ENCODE measurements around the gene HOXA9. TPM values are rescaled to one million over a fixed set of nuclear protein-coding genes. Genes with fewer than 3 reads are reported as not detected.
A peak's percentile ranks its signal among the peaks of the same experiment; 100 is the strongest.

HOXA9 gene
- total RNA-seq, 1 donor from 2014 or later: not detected

DNA sequence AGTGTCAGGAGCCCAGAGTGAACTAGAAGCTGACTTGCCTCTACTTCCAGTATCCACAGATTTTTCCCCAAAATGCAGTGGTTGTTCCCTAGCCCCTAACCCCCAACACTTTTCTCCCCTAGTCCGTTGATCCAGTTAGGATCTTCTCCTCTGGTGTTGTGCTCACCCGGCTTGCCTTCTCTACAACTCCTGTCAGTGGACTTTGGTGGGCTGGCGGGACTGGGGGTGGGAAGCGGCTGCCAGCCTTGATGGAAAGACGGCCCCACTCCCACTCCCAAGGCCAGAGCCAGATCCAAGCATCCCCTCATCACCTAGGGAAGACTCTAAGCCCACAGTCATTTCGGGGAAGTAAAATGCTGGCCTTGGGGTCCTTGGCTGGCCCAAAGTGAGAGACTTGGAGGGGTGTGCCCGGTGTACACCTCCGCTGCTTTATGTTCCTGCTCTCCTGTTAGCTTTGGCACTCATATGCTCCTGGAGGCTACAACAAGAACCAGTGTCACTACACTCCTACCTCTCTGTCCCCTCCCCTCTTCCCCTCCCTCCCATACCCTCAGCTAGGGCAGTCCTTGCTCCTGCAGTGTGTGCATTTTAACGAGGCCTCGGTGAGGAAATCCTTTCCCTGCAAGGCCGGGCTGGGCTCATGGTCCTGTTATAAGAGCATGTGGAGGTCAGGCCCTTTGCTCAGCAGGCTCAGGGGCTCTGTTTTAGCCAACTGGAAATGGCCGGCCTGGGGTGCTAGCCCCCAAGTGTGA is 9.7 kb upstream of the HOXA9 start:
- no peak overlapping the region for H3K27ac ChIP-seq
- H3K36me3 ChIP-seq: no peaks in the 10 kb centered on the region
- no peaks in the 10 kb centered on the region for H3K9me3 ChIP-seq
- TF ChIP-seq, protein P1, sequence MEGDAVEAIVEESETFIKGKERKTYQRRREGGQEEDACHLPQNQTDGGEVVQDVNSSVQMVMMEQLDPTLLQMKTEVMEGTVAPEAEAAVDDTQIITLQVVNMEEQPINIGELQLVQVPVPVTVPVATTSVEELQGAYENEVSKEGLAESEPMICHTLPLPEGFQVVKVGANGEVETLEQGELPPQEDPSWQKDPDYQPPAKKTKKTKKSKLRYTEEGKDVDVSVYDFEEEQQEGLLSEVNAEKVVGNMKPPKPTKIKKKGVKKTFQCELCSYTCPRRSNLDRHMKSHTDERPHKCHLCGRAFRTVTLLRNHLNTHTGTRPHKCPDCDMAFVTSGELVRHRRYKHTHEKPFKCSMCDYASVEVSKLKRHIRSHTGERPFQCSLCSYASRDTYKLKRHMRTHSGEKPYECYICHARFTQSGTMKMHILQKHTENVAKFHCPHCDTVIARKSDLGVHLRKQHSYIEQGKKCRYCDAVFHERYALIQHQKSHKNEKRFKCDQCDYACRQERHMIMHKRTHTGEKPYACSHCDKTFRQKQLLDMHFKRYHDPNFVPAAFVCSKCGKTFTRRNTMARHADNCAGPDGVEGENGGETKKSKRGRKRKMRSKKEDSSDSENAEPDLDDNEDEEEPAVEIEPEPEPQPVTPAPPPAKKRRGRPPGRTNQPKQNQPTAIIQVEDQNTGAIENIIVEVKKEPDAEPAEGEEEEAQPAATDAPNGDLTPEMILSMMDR (IDR thresholded peaks at IDR 0.05): no peak
- H3K4me3 ChIP-seq: no peak overlapping the region
- peaks cover 0 to 19% of the 10 kb centered on the region in 2 donors for H3K4me1 ChIP-seq
- peak in 1 of 2 donors; percentile 50 for DNase-seq (ENCODE audit: low spot score in 2 of 2)
- peaks cover 50% of the 10 kb centered on the region for H3K27me3 ChIP-seq
- intact Hi-C loops (cut with DNase I): no loop called here

DNA sequence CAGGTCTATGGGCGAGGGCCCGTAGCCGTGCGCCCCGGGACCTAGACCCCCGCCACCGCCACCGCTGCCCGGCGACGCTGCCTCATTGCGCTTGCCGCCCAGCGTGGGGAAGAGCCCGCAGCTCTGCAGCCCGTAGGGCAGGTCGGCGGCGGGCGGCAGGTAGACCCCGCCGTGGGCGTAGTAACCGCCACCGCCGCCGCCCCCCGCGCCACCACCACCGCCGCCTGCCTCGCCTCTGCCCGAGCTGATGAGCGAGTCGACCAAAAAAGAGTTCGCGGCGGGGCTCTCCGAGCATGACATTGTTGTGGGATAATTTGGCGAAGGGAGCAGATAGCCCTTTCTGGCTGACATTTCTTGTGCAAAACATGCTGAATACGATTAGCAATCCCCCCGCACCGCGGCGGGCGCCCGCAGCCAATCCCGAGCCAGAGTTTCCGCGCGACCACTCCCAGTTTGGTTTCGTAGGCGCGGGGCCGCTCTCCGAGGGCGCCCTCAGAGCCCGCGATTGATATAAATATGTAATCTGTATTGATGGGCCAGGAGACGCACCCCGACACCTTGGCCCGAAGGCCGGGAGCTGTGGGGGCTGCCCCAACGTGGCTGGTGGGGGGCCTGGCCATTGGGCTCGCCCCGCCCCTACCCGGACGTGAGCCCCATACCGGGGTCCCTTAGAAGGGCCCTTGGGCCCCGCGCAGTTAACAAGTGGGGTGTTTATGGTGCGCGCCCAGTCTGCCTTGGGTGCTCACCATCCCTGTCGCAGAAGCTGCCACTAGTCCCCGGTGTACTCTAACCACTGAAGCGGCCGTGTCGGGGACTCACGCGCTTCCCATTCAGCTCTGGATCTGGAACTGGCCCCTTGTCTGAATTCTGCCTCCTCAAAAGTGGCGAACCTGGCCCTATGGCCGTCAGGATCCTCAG is 8.9 kb upstream of the HOXA9 start, which contains the start of gene HOXA10:
HOXA10 (minus strand) TSS at position 365 of the 918 bp plus-strand sequence; CDS start at position 351, 14 bp downstream.
- no peaks in the 10 kb centered on the region for H3K9me3 ChIP-seq
- TF ChIP-seq, protein P1 (IDR thresholded peaks at IDR 0.05): no peak
- intact Hi-C loops (cut with DNase I): no loop called here
- H3K27ac ChIP-seq: peak within 1 kb of the TSS in 1 of 2 donors; percentile 37
- peak within 1 kb of the TSS; percentile 55 to 71 for H3K4me3 ChIP-seq
- peak in 1 of 2 donors; percentile 62 for DNase-seq (ENCODE audit: low spot score in 2 of 2)
- H3K36me3 ChIP-seq: no peaks in the 10 kb centered on the region
- peaks cover 54% of the 10 kb centered on the region for H3K27me3 ChIP-seq
- peaks cover 0 to 19% of the 10 kb centered on the region in 2 donors for H3K4me1 ChIP-seq

DNA sequence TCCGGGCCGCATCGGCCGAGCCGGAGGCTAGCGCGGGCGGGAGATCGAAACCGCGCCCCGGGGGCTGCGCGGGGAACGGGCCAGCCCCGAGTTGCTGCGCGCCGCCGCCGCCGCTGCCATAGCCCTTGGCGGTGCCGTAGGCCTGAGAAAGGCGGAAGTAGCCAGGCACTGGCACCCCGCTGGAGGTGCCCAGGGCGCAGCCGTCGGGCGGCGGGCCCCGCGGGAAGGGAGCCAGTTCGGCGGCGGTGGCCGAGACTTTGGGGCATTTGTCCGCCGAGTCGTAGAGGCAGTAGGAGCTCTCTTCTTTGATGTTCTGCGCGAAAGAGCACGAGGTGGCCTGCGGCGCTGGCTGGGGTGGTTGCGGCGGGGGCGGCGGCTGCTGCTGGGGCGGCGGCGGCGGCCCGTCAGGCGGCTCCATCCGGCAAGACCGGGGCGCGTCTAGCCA is 8.2 kb upstream of the HOXA9 start:
- peak in 1 of 2 donors; percentile 65 for DNase-seq (ENCODE audit: low spot score in 2 of 2)
- H3K36me3 ChIP-seq: no peaks in the 10 kb centered on the region
- H3K27me3 ChIP-seq: peaks cover 59% of the 10 kb centered on the region
- TF ChIP-seq, protein P1 (IDR thresholded peaks at IDR 0.05): no peak
- H3K4me1 ChIP-seq: peaks cover 0 to 19% of the 10 kb centered on the region in 2 donors
- H3K9me3 ChIP-seq: no peaks in the 10 kb centered on the region
- H3K4me3 ChIP-seq: peak overlapping the region; percentile 55 to 71
- H3K27ac ChIP-seq: peak overlapping the region in 1 of 2 donors; percentile 37
- intact Hi-C loops (cut with DNase I): no loop called here

DNA sequence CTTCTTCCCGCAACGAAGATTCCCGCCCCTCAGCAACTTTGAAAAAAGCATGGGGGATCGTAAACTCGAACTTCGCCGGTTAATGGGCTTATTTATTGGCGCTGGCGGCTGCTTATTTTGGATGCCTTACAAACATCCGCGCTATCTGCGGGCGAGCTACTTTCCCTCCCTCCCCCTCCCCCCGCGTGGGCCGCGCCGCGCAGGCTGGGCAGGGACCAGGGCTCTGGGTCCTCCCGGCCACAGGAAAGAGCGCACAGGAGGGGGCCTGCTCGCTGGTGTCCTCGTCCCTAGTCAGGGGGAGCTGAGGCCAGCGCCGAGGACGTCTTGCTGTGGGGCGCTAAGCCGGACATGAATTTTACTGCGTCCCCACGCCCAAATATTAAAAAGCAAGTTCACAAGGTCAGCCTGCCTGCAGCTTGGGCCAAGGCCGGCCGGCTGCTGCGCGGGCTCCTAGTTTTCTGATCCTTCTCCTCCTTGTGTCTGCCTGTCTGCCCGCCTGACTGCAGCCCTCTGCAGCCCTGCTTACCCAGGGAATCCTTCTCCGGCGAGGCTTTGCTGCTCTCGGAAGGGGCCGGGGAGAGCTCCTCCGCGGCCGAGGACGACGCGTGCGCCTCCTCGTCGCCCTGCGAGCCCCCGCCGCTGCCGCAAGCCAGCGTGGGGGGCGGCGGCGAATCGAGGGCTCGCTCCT is 7.6 kb upstream of the HOXA9 start:
- peak in 1 of 2 donors; percentile 65 for DNase-seq (ENCODE audit: low spot score in 2 of 2)
- TF ChIP-seq, protein P1 (IDR thresholded peaks at IDR 0.05): no peak
- Histone ChIP-seq H3K4me1 (peaks cover 0 to 19% of the 10 kb centered on the region in 2 donors), H3K4me3 (peak overlapping the region; percentile 55 to 71), H3K27me3 (peaks cover 64% of the 10 kb centered on the region), H3K27ac (peak overlapping the region in 1 of 2 donors; percentile 37), H3K36me3 (no peaks in the 10 kb centered on the region), H3K9me3 (no peaks in the 10 kb centered on the region)
- intact Hi-C loops (cut with DNase I): no loop called here

DNA sequence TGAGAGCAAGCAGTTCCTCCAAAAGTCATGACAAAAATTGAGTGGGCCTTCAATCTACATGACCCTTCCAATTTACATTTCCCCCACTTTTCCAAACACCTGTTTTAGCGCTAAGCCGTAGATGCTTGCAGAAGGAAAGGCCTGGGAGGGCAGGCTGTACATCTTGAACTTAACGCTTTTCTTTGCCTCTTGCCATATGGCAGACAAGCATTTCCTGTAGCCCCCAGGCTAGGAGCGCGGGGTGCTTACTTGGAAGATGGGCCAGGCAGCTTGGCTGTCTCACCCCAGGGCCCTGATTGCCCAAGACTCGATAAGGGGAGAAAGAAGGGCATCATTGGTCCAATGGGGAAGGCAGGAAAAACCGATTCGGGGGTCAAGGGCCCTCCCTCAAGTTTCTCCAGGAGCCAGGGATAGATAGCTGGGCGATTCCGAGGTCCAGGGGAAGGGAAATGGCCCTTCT is 7.0 kb upstream of the HOXA9 start:
- Histone ChIP-seq H3K9me3 (no peaks in the 10 kb centered on the region), H3K4me3 (peak overlapping the region in 1 of 2 donors; percentile 71), H3K27ac (no peak overlapping the region), H3K36me3 (no peaks in the 10 kb centered on the region), H3K27me3 (peaks cover 64% of the 10 kb centered on the region), H3K4me1 (peaks cover 0 to 19% of the 10 kb centered on the region in 2 donors)
- peak in 1 of 2 donors; percentile 58 for DNase-seq (ENCODE audit: low spot score in 2 of 2)
- intact Hi-C loops (cut with DNase I): no loop called here
- TF ChIP-seq, protein P1 (IDR thresholded peaks at IDR 0.05): no peak
